Prostate gland (tissue), 2 donors: ENCODE data around the gene PHYHIPL.

Source experiments
- CTCF ChIP-seq, 4 experiments: fragments of 200-600 bp in 2 of 4; fragments of 450-650 bp in 2 of 4; sonication (generic) in 2 of 4; IDR thresholded peaks; 1 replicate in 3 of 4; 2 replicates in 1 of 4; pipeline ENCODE4 v1.5.1; 2016 to 2019; ENCODE audit warnings: antibody characterized with exemption in 4 of 4, mild to moderate bottlenecking in 2 of 4, moderate library complexity in 2 of 4
- POLR2A ChIP-seq: fragments of 450-650 bp; IDR thresholded peaks from one replicate; pipeline ENCODE4 v1.6.1; 2016; ENCODE audit warnings: antibody characterized with exemption, mild to moderate bottlenecking

GRCh38 chr10:59244871-59245270 is 68.4 kb downstream of the PHYHIPL start:
- TF ChIP-seq CTCF (IDR thresholded peaks at IDR 0.05) = no peak
- no peak for TF ChIP-seq POLR2A
